ENCODE data around the gene SPATA24. TPM values are rescaled to one million over a fixed set of nuclear protein-coding genes. Genes with fewer than 3 reads are reported as not detected.
A peak's percentile ranks its signal among the peaks of the same experiment; 100 is the strongest.

Gene SPATA24
- total RNA-seq, 1 donor: 3.6 TPM

GRCh38 chr5:139403418-139403786 lies 487 bp downstream of the SPATA24 start:
- Histone ChIP-seq H3K79me2 (ENCODE audit: insufficient read depth, low read length) (no peaks in the 10 kb centered on the region), H2AFZ (ENCODE audit: low read length) (peak overlapping the region; percentile 97), H3K27me3 (ENCODE audit: insufficient read depth, low read length) (no peaks in the 10 kb centered on the region), H3K4me2 (ENCODE audit: insufficient read depth, low read length) (peak overlapping the region; percentile 98), H3K4me3 (ENCODE audit: insufficient read depth, low read length) (peak overlapping the region; percentile 77), H3K36me3 (ENCODE audit: insufficient read depth, low read length) (no peaks in the 10 kb centered on the region), H4K20me1 (ENCODE audit: insufficient read depth, low read length) (no peaks in the 10 kb centered on the region), H3K9me3 (ENCODE audit: low read depth, low read length) (no peaks in the 10 kb centered on the region), H3K4me1 (ENCODE audit: insufficient read depth, low read length) (peaks cover 13% of the 10 kb centered on the region), H3K27ac (ENCODE audit: low read depth, low read length) (peak overlapping the region; percentile 91)
- TF ChIP-seq, protein P1, sequence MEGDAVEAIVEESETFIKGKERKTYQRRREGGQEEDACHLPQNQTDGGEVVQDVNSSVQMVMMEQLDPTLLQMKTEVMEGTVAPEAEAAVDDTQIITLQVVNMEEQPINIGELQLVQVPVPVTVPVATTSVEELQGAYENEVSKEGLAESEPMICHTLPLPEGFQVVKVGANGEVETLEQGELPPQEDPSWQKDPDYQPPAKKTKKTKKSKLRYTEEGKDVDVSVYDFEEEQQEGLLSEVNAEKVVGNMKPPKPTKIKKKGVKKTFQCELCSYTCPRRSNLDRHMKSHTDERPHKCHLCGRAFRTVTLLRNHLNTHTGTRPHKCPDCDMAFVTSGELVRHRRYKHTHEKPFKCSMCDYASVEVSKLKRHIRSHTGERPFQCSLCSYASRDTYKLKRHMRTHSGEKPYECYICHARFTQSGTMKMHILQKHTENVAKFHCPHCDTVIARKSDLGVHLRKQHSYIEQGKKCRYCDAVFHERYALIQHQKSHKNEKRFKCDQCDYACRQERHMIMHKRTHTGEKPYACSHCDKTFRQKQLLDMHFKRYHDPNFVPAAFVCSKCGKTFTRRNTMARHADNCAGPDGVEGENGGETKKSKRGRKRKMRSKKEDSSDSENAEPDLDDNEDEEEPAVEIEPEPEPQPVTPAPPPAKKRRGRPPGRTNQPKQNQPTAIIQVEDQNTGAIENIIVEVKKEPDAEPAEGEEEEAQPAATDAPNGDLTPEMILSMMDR (IDR thresholded peaks at IDR 0.05; ENCODE audit: extremely low read depth, low read depth, low read length): no peak
- DNase-seq (ENCODE audit: insufficient read length, low spot score, missing footprints): no peak

GRCh38 chr5:139402561-139403158 lies 1.2 kb downstream of the SPATA24 start:
- H3K4me3 ChIP-seq (ENCODE audit: insufficient read depth, low read length): no peak overlapping the region
- H3K36me3 ChIP-seq (ENCODE audit: insufficient read depth, low read length): no peaks in the 10 kb centered on the region
- peaks cover 13% of the 10 kb centered on the region for H3K4me1 ChIP-seq (ENCODE audit: insufficient read depth, low read length)
- no peak overlapping the region for H3K27ac ChIP-seq (ENCODE audit: low read depth, low read length)
- DNase-seq (ENCODE audit: insufficient read length, low spot score, missing footprints): no peak
- TF ChIP-seq, protein P1 (IDR thresholded peaks at IDR 0.05; ENCODE audit: extremely low read depth, low read depth, low read length): peak; percentile 40
- no peak overlapping the region for H2AFZ ChIP-seq (ENCODE audit: low read length)
- H3K9me3 ChIP-seq (ENCODE audit: low read depth, low read length): no peaks in the 10 kb centered on the region
- no peak overlapping the region for H3K4me2 ChIP-seq (ENCODE audit: insufficient read depth, low read length)
- no peaks in the 10 kb centered on the region for H4K20me1 ChIP-seq (ENCODE audit: insufficient read depth, low read length)
- no peaks in the 10 kb centered on the region for H3K27me3 ChIP-seq (ENCODE audit: insufficient read depth, low read length)
- no peaks in the 10 kb centered on the region for H3K79me2 ChIP-seq (ENCODE audit: insufficient read depth, low read length)

- H2AFZ ChIP-seq (ENCODE audit: low read length): no peak overlapping the region
- H3K36me3 ChIP-seq (ENCODE audit: insufficient read depth, low read length): no peaks in the 10 kb centered on the region
- no peak overlapping the region for H3K27ac ChIP-seq (ENCODE audit: low read depth, low read length)
- no peak for DNase-seq (ENCODE audit: insufficient read length, low spot score, missing footprints)
- H3K9me3 ChIP-seq (ENCODE audit: low read depth, low read length): no peaks in the 10 kb centered on the region
- H3K27me3 ChIP-seq (ENCODE audit: insufficient read depth, low read length): no peaks in the 10 kb centered on the region
- H3K4me1 ChIP-seq (ENCODE audit: insufficient read depth, low read length): peaks cover 13% of the 10 kb centered on the region
- TF ChIP-seq, protein P1 (IDR thresholded peaks at IDR 0.05; ENCODE audit: extremely low read depth, low read depth, low read length): no peak
- no peaks in the 10 kb centered on the region for H4K20me1 ChIP-seq (ENCODE audit: insufficient read depth, low read length)
- no peak overlapping the region for H3K4me3 ChIP-seq (ENCODE audit: insufficient read depth, low read length)
- H3K4me2 ChIP-seq (ENCODE audit: insufficient read depth, low read length): no peak overlapping the region
- no peaks in the 10 kb centered on the region for H3K79me2 ChIP-seq (ENCODE audit: insufficient read depth, low read length)
Observed at GRCh38 chr5:139401546-139401945, 2.3 kb downstream of the SPATA24 start.

DNA sequence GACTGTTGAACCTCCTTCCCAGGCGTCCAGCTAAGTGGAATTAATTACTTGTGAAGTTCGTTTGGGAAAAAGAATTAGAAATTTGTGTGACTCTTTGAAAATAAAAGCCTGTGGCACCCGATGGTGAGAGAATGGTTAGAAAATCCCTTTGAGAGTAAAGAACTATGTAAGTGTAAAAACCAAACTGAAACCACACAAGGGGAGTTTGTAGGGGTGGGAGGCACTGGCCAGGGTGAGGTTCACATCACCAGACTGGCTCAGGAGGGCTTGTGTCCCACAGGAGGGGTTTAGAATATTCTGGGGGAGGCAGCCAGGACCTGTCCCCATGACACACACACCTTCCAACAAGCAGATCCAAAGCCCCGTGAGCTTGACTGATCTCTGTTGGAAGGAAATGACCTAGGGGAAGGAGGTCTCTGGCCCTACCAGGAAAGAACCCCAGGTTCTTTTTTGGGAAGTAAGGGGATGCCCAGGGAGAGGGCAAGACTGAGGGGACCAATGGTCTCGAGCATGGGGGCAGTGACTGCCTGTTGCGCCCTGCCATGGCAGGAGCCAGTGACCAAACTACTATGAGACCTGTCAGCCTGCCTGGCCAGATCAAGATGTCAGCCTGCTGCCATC lies 4.3 kb downstream of the SPATA24 start:
- H3K27ac ChIP-seq (ENCODE audit: low read depth, low read length): no peak overlapping the region
- TF ChIP-seq, protein P1 (IDR thresholded peaks at IDR 0.05; ENCODE audit: extremely low read depth, low read depth, low read length): no peak
- H3K27me3 ChIP-seq (ENCODE audit: insufficient read depth, low read length): peaks cover 2% of the 10 kb centered on the region
- no peak overlapping the region for H2AFZ ChIP-seq (ENCODE audit: low read length)
- H3K4me2 ChIP-seq (ENCODE audit: insufficient read depth, low read length): no peak overlapping the region
- H3K36me3 ChIP-seq (ENCODE audit: insufficient read depth, low read length): no peaks in the 10 kb centered on the region
- peaks cover 4% of the 10 kb centered on the region for H4K20me1 ChIP-seq (ENCODE audit: insufficient read depth, low read length)
- H3K4me3 ChIP-seq (ENCODE audit: insufficient read depth, low read length): no peak overlapping the region
- no peaks in the 10 kb centered on the region for H3K79me2 ChIP-seq (ENCODE audit: insufficient read depth, low read length)
- DNase-seq (ENCODE audit: insufficient read length, low spot score, missing footprints): no peak
- peaks cover 13% of the 10 kb centered on the region for H3K4me1 ChIP-seq (ENCODE audit: insufficient read depth, low read length)
- no peaks in the 10 kb centered on the region for H3K9me3 ChIP-seq (ENCODE audit: low read depth, low read length)
